ENCODE measurements around the gene ASB2.

ASB2 gene

GRCh38 chr14:93937519-93937918 is 38.9 kb downstream of the ASB2 start (continued):
- TF ChIP-seq, protein P1, sequence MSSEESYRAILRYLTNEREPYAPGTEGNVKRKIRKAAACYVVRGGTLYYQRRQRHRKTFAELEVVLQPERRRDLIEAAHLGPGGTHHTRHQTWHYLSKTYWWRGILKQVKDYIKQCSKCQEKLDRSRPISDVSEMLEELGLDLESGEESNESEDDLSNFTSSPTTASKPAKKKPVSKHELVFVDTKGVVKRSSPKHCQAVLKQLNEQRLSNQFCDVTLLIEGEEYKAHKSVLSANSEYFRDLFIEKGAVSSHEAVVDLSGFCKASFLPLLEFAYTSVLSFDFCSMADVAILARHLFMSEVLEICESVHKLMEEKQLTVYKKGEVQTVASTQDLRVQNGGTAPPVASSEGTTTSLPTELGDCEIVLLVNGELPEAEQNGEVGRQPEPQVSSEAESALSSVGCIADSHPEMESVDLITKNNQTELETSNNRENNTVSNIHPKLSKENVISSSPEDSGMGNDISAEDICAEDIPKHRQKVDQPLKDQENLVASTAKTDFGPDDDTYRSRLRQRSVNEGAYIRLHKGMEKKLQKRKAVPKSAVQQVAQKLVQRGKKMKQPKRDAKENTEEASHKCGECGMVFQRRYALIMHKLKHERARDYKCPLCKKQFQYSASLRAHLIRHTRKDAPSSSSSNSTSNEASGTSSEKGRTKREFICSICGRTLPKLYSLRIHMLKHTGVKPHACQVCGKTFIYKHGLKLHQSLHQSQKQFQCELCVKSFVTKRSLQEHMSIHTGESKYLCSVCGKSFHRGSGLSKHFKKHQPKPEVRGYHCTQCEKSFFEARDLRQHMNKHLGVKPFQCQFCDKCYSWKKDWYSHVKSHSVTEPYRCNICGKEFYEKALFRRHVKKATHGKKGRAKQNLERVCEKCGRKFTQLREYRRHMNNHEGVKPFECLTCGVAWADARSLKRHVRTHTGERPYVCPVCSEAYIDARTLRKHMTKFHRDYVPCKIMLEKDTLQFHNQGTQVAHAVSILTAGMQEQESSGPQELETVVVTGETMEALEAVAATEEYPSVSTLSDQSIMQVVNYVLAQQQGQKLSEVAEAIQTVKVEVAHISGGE (tag by site-specific recombination; conservative IDR thresholded peaks at IDR 0.05; ENCODE audit: low read depth) = no peak
- no peak for TF ChIP-seq ZNF621 (tag by site-specific recombination; IDR thresholded peaks at IDR 0.05)
- no peak for TF ChIP-seq KLF1 (tag by site-specific recombination; IDR thresholded peaks at IDR 0.05)

GRCh38 chr14:93936926-93937325 is 39.4 kb downstream of the ASB2 start:
- no peaks in the 10 kb centered on the region for H3K36me3 ChIP-seq (ENCODE audit: control insufficient read depth in 2 of 2, insufficient read depth in 1 of 2, low read length in 2 of 2)
- peaks cover 11% of the 10 kb centered on the region for H3K4me1 ChIP-seq (ENCODE audit: control insufficient read depth, insufficient read depth, low read length)
- ChIA-PET POLR2A (no interaction called here), CTCF (interaction anchor here (0.5 to 7.0 kb wide), 14 partner anchors 12 to 824 kb away, joined by 3 to 111 read pairs (median 4); no protein-coding TSS in a partner anchor)
- no peak overlapping the region for H3K4me3 ChIP-seq (ENCODE audit: low read depth, low read length)
- H3K9me3 ChIP-seq (ENCODE audit: control insufficient read depth, insufficient read depth, low read depth, low read length) = no peaks in the 10 kb centered on the region
- TF ChIP-seq ZFP37 (tag by site-specific recombination; IDR thresholded peaks at IDR 0.05) (no peak), ZNF146 (tag by site-specific recombination; IDR thresholded peaks at IDR 0.05) (no peak), ZNF175 (tag by site-specific recombination; IDR thresholded peaks at IDR 0.05) (no peak), ZNF184 (tag by site-specific recombination; IDR thresholded peaks at IDR 0.05) (no peak), ZNF311 (tag by site-specific recombination; IDR thresholded peaks at IDR 0.05; ENCODE audit: borderline replicate concordance) (no peak), ZNF292 (tag by site-specific recombination; IDR thresholded peaks at IDR 0.05; ENCODE audit: borderline replicate concordance, low read depth) (no peak), GLIS1 (tag by site-specific recombination; IDR thresholded peaks at IDR 0.05) (no peak), KLF7 (tag by site-specific recombination; IDR thresholded peaks at IDR 0.05; ENCODE audit: borderline replicate concordance) (no peak), SETDB1 (IDR thresholded peaks at IDR 0.05; ENCODE audit: insufficient read length, low read length) (no peak), ZNF549 (tag by site-specific recombination; IDR thresholded peaks at IDR 0.05) (no peak), ZNF580 (tag by site-specific recombination; IDR thresholded peaks at IDR 0.05) (no peak)
- TF ChIP-seq, protein P2, sequence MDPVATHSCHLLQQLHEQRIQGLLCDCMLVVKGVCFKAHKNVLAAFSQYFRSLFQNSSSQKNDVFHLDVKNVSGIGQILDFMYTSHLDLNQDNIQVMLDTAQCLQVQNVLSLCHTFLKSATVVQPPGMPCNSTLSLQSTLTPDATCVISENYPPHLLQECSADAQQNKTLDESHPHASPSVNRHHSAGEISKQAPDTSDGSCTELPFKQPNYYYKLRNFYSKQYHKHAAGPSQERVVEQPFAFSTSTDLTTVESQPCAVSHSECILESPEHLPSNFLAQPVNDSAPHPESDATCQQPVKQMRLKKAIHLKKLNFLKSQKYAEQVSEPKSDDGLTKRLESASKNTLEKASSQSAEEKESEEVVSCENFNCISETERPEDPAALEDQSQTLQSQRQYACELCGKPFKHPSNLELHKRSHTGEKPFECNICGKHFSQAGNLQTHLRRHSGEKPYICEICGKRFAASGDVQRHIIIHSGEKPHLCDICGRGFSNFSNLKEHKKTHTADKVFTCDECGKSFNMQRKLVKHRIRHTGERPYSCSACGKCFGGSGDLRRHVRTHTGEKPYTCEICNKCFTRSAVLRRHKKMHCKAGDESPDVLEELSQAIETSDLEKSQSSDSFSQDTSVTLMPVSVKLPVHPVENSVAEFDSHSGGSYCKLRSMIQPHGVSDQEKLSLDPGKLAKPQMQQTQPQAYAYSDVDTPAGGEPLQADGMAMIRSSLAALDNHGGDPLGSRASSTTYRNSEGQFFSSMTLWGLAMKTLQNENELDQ (tag by site-specific recombination; IDR thresholded peaks at IDR 0.05; ENCODE audit: low read depth) = no peak
- no peak overlapping the region for H3K27ac ChIP-seq (ENCODE audit: extremely low read depth, low read depth, low read length)

GRCh38 chr14:93936245-93936644 is 40.1 kb downstream of the ASB2 start:
- H3K4me1 ChIP-seq (ENCODE audit: control insufficient read depth, insufficient read depth, low read length) = peaks cover 5% of the 10 kb centered on the region
- TF ChIP-seq, protein P3, sequence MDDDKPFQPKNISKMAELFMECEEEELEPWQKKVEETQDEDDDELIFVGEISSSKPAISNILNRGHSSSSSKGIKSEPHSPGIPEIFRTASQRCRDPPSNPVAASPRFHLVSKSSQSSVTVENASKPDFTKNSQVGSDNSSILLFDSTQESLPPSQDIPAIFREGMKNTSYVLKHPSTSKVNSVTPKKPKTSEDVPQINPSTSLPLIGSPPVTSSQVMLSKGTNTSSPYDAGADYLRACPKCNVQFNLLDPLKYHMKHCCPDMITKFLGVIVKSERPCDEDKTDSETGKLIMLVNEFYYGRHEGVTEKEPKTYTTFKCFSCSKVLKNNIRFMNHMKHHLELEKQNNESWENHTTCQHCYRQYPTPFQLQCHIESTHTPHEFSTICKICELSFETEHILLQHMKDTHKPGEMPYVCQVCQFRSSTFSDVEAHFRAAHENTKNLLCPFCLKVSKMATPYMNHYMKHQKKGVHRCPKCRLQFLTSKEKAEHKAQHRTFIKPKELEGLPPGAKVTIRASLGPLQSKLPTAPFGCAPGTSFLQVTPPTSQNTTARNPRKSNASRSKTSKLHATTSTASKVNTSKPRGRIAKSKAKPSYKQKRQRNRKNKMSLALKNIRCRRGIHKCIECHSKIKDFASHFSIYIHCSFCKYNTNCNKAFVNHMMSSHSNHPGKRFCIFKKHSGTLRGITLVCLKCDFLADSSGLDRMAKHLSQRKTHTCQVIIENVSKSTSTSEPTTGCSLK (tag by site-specific recombination; IDR thresholded peaks at IDR 0.05) = no peak
- TF ChIP-seq ZNF239 (tag by site-specific recombination; IDR thresholded peaks at IDR 0.05) (no peak), KLF10 (tag by site-specific recombination; IDR thresholded peaks at IDR 0.05) (no peak), OSR2 (tag by site-specific recombination; IDR thresholded peaks at IDR 0.05) (no peak), ZNF658 (tag by site-specific recombination; IDR thresholded peaks at IDR 0.05) (no peak), ZNF777 (tag by site-specific recombination; IDR thresholded peaks at IDR 0.05; ENCODE audit: borderline replicate concordance) (no peak), ZNF48 (tag by site-specific recombination; IDR thresholded peaks at IDR 0.05) (no peak), ZNF341 (tag by site-specific recombination; IDR thresholded peaks at IDR 0.05; ENCODE audit: low read depth) (no peak), ZNF2 (tag by site-specific recombination; IDR thresholded peaks at IDR 0.05) (0 out of 2 replicates have a peak, but pooled peaks have one; percentile 32)
- TF ChIP-seq, protein P4, sequence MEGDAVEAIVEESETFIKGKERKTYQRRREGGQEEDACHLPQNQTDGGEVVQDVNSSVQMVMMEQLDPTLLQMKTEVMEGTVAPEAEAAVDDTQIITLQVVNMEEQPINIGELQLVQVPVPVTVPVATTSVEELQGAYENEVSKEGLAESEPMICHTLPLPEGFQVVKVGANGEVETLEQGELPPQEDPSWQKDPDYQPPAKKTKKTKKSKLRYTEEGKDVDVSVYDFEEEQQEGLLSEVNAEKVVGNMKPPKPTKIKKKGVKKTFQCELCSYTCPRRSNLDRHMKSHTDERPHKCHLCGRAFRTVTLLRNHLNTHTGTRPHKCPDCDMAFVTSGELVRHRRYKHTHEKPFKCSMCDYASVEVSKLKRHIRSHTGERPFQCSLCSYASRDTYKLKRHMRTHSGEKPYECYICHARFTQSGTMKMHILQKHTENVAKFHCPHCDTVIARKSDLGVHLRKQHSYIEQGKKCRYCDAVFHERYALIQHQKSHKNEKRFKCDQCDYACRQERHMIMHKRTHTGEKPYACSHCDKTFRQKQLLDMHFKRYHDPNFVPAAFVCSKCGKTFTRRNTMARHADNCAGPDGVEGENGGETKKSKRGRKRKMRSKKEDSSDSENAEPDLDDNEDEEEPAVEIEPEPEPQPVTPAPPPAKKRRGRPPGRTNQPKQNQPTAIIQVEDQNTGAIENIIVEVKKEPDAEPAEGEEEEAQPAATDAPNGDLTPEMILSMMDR (tag by site-specific recombination; IDR thresholded peaks at IDR 0.05) = peak; percentile 53; the same call in 1 of the 2 replicates

More at GRCh38 chr14:93936245-93936644, 40.1 kb downstream of the ASB2 start:
- Histone ChIP-seq H3K9me3 (ENCODE audit: control insufficient read depth, insufficient read depth, low read depth, low read length) (no peaks in the 10 kb centered on the region), H3K27ac (ENCODE audit: extremely low read depth, low read depth, low read length) (no peak overlapping the region), H3K4me3 (ENCODE audit: low read depth, low read length) (no peak overlapping the region), H3K36me3 (ENCODE audit: control insufficient read depth in 2 of 2, insufficient read depth in 1 of 2, low read length in 2 of 2) (no peaks in the 10 kb centered on the region)
- POLR2A ChIA-PET = no interaction called here
- CTCF ChIA-PET = interaction anchor here (0.6 to 7.0 kb wide), 15 partner anchors 9 to 782 kb away, joined by 3 to 111 read pairs (median 4); no protein-coding TSS in a partner anchor

All from HEK293 (cell line).